ENCODE measurements around the gene DCTN1.

The DCTN1 gene

DNA sequence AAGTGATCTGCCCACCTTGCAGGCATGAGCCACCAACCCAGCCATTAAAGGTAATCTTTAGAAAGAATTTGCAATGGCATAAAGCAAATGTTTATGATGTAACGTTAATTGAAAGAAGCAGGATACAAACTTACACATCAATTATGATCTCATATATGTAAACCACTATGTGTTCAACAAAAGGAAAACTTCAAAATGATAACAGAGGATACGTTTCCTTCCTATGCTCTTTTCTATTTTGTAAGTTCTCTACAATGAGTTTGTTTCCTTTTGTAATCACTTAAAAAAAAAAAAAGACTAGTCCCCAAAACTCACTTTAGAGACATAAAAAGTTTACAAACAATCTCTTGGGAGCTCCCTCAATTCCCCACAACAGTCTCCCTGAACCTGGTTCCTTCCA, 39.9 kb upstream of the DCTN1 start:
- H3K4me3 ChIP-seq (replicated peaks; ENCODE audit: low read depth, low read length) = no peak overlapping the region
- TF ChIP-seq, protein P1, sequence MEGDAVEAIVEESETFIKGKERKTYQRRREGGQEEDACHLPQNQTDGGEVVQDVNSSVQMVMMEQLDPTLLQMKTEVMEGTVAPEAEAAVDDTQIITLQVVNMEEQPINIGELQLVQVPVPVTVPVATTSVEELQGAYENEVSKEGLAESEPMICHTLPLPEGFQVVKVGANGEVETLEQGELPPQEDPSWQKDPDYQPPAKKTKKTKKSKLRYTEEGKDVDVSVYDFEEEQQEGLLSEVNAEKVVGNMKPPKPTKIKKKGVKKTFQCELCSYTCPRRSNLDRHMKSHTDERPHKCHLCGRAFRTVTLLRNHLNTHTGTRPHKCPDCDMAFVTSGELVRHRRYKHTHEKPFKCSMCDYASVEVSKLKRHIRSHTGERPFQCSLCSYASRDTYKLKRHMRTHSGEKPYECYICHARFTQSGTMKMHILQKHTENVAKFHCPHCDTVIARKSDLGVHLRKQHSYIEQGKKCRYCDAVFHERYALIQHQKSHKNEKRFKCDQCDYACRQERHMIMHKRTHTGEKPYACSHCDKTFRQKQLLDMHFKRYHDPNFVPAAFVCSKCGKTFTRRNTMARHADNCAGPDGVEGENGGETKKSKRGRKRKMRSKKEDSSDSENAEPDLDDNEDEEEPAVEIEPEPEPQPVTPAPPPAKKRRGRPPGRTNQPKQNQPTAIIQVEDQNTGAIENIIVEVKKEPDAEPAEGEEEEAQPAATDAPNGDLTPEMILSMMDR (IDR thresholded peaks at IDR 0.05; ENCODE audit: insufficient read depth, low read length, poor library complexity, severe bottlenecking) = no peak
- H3K36me3 ChIP-seq (ENCODE audit: control insufficient read depth, insufficient read depth, low read length) = peaks cover 2% of the 10 kb centered on the region
- DNase-seq (ENCODE audit: extremely low read depth, insufficient read length) = no peak
- no peaks in the 10 kb centered on the region for H3K27me3 ChIP-seq (replicated peaks; ENCODE audit: control insufficient read depth, insufficient read depth, low read length)

DNA sequence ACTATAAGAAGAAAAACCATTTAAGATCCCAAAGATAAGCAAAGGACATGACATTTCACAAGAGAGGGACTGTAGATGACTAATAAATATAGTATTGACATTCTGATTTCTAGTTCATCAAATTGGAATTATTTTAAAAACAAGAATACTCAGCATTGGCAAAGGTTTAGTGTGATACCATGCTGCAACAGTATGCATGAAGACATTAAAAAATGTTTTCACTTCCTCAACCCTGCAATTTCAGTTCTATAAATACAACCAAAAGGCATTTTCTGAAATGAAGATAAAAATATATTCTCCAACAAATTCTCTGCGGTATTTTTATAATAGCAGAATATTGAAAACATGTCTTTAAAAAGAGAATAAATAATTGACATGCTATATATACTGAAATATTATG, 39.2 kb upstream of the DCTN1 start:
- TF ChIP-seq, protein P1 (IDR thresholded peaks at IDR 0.05; ENCODE audit: insufficient read depth, low read length, poor library complexity, severe bottlenecking) = no peak
- no peak for DNase-seq (ENCODE audit: extremely low read depth, insufficient read length)
- H3K27me3 ChIP-seq (replicated peaks; ENCODE audit: control insufficient read depth, insufficient read depth, low read length) = no peaks in the 10 kb centered on the region
- no peaks in the 10 kb centered on the region for H3K36me3 ChIP-seq (ENCODE audit: control insufficient read depth, insufficient read depth, low read length)
- no peak overlapping the region for H3K4me3 ChIP-seq (replicated peaks; ENCODE audit: low read depth, low read length)

DNA sequence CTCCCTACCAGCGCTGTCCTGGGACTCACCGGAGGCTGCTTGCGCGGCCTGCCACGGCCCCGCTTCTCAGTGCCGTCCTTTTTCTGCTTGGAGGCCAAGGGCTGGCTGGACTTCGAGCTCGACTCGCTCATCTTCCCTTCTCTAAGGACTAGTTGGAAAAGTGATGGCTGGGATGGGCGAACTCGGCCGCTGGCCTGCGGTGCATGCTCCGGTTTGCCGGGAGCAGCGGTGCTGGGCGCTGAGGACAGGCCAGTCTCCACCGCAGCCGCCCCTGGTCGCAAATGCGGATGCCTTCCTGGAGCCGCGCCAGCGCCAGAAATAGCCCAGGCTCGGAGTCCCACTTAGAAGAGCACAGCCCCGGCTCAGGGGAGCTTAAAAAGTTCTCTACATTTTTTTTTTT, 38.2 kb upstream of the DCTN1 start:
- TF ChIP-seq, protein P1 (IDR thresholded peaks at IDR 0.05; ENCODE audit: insufficient read depth, low read length, poor library complexity, severe bottlenecking) = no peak
- Histone ChIP-seq H3K27me3 (replicated peaks; ENCODE audit: control insufficient read depth, insufficient read depth, low read length) (no peaks in the 10 kb centered on the region), H3K36me3 (ENCODE audit: control insufficient read depth, insufficient read depth, low read length) (no peaks in the 10 kb centered on the region), H3K4me3 (replicated peaks; ENCODE audit: low read depth, low read length) (no peak overlapping the region)
- DNase-seq (ENCODE audit: extremely low read depth, insufficient read length) = no peak

DNA sequence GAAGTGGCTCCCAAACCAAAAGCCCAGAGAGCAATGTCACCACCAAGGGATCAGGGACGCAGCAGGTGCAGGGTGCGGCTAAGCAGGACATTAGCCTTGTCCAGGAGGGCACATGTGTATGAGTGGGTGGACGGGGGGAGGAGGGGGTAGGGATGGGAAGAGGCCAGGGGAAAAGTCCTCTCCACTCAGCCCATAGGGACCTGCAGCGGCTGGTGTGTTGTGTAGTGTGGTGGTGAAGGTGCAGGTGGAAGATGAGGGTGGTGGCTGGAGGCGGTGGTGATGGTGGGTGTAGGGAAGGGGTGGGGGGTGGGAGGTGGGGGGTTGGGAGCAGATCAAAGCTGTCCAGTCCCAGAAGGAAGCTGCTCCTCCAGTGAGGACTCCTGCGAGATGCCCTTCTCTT, 37.7 kb upstream of the DCTN1 start:
- Histone ChIP-seq H3K36me3 (ENCODE audit: control insufficient read depth, insufficient read depth, low read length) (no peaks in the 10 kb centered on the region), H3K4me3 (replicated peaks; ENCODE audit: low read depth, low read length) (no peak overlapping the region), H3K27me3 (replicated peaks; ENCODE audit: control insufficient read depth, insufficient read depth, low read length) (no peaks in the 10 kb centered on the region)
- TF ChIP-seq, protein P1 (IDR thresholded peaks at IDR 0.05; ENCODE audit: insufficient read depth, low read length, poor library complexity, severe bottlenecking) = no peak
- DNase-seq (ENCODE audit: extremely low read depth, insufficient read length) = no peak

DNA sequence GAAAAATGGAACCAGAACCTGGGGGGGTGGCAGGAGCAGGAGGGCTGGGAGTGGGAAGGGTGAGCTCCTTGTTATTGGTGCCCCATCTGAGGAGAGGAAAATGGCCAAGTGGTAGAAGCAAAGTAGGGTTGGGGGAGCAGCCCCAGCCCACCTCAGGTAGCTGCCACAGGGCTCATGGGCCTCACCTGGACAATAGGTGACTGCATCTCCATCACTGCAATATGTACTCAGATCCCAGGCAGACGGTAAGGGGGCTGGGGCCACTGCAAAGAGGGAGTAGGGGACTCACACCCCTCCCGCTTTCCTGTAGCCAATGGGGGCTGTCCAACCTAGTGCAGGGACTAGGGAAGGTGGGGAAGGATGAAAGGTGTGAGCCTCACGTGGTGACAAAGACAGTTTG, 37.1 kb upstream of the DCTN1 start:
- no peaks in the 10 kb centered on the region for H3K36me3 ChIP-seq (ENCODE audit: control insufficient read depth, insufficient read depth, low read length)
- no peak overlapping the region for H3K4me3 ChIP-seq (replicated peaks; ENCODE audit: low read depth, low read length)
- DNase-seq (ENCODE audit: extremely low read depth, insufficient read length) = no peak
- TF ChIP-seq, protein P1 (IDR thresholded peaks at IDR 0.05; ENCODE audit: insufficient read depth, low read length, poor library complexity, severe bottlenecking) = no peak
- no peaks in the 10 kb centered on the region for H3K27me3 ChIP-seq (replicated peaks; ENCODE audit: control insufficient read depth, insufficient read depth, low read length)

DNA sequence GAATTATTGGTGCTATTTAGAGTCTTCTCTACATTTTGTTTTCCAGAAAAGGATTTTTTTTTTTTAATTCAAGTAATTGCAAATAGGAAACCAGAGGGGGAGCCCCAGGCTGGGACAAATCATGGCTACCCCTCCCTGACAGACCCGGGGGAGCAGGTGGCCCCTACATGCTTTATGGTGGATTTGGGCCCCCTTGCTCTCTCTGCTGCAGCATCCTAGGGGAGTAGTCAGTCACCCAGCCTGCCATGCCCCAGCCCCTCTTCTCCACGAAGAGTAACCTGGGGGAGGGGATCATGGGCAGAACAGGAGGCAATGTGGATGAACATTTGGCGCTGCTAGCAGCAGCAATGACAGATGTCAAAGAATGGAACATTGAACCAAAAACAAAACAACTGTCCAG, 36.7 kb upstream of the DCTN1 start:
- no peaks in the 10 kb centered on the region for H3K27me3 ChIP-seq (replicated peaks; ENCODE audit: control insufficient read depth, insufficient read depth, low read length)
- no peak for DNase-seq (ENCODE audit: extremely low read depth, insufficient read length)

More for the DNA sequence above, 36.7 kb upstream of the DCTN1 start:
- TF ChIP-seq, protein P1 (IDR thresholded peaks at IDR 0.05; ENCODE audit: insufficient read depth, low read length, poor library complexity, severe bottlenecking) = no peak
- H3K36me3 ChIP-seq (ENCODE audit: control insufficient read depth, insufficient read depth, low read length) = no peaks in the 10 kb centered on the region
- H3K4me3 ChIP-seq (replicated peaks; ENCODE audit: low read depth, low read length) = no peak overlapping the region

Data from GM06990 (cell line).